K562 (cell line): ENCODE data around the gene ALG1. TPM values are rescaled to one million over a fixed set of nuclear protein-coding genes. Genes with fewer than 3 reads are reported as not detected.
A peak's percentile ranks its signal among the peaks of the same experiment; 100 is the strongest.

Experiments
- ARID3B ChIP-seq: fragments of 250-450 bp; sonication (Bioruptor Pico); IDR thresholded peaks from 2 replicates; pipeline ENCODE4 v1.4.0; 2020; ENCODE audit warnings: borderline replicate concordance
- ATF7 ChIP-seq: fragments of 450-650 bp; IDR thresholded peaks from 2 replicates; pipeline ENCODE4 v1.7.1; 2014; ENCODE audit warnings: mild to moderate bottlenecking, moderate library complexity
- FOSL1 ChIP-seq: fragments of 200-800 bp; sonication (Bioruptor generic); conservative IDR thresholded peaks from 2 replicates; pipeline ENCODE4 v1.6.1; 2016; ENCODE audit warnings: missing genetic modification characterization, missing compliant biosample characterization
- FOXK2 ChIP-seq, 2 experiments: fragments of 450-650 bp; IDR thresholded peaks in 1 of 2; conservative IDR thresholded peaks in 1 of 2; 2 replicates each; pipeline ENCODE4 v1.6.1; 2016; ENCODE audit warnings: low read depth in 2 of 2, mild to moderate bottlenecking in 1 of 2
- GTF3C2 ChIP-seq: IDR thresholded peaks from 3 replicates; pipeline ENCODE4 v1.6.1; 2011; ENCODE audit warnings: borderline replicate concordance, mild to moderate bottlenecking, moderate library complexity; ENCODE audit not compliant: insufficient read length; ENCODE audit errors: extremely low read depth
- MCM7 ChIP-seq, 2 experiments: fragments of 450-650 bp; IDR thresholded peaks; 2 replicates each; pipeline ENCODE4 v1.6.1; 2016 to 2018
- PPARD ChIP-seq: fragments of 250-450 bp; sonication (Bioruptor Pico); IDR thresholded peaks from 2 replicates; pipeline ENCODE4 v1.8.0; 2022; ENCODE audit warnings: inconsistent platforms, mild to moderate bottlenecking, moderate library complexity
- RBFOX2 ChIP-seq: fragments of 200-400 bp; formaldehyde crosslinking; IDR thresholded peaks from 2 replicates; pipeline ENCODE4 v1.6.1; 2017; ENCODE audit warnings: low read depth, mild to moderate bottlenecking, low read length, moderate library complexity
- RBM25 ChIP-seq: fragments of 200-400 bp; formaldehyde crosslinking; IDR thresholded peaks from 2 replicates; pipeline ENCODE4 v1.6.1; 2018; ENCODE audit warnings: low read length, low read depth, moderate library complexity; ENCODE audit not compliant: severe bottlenecking
- RCOR1 ChIP-seq, 2 experiments: IDR thresholded peaks; 2 replicates each; pipeline ENCODE4 v1.6.1; 2012; ENCODE audit warnings: low read depth in 2 of 2, low read length in 2 of 2, borderline replicate concordance in 1 of 2, improper control_type of control experiment in 1 of 2
- RHOXF2B ChIP-seq: fragments of 250-450 bp; sonication (Bioruptor Pico); conservative IDR thresholded peaks from 2 replicates; pipeline ENCODE4 v1.5.1; 2021
- SIN3A ChIP-seq, 2 experiments: fragments of 150-350 bp in 1 of 2; IDR thresholded peaks; 2 replicates each; pipeline ENCODE4 v1.6.1; 2011 to 2016; ENCODE audit warnings: borderline replicate concordance in 2 of 2, low read depth in 2 of 2, low read length in 2 of 2, mild to moderate bottlenecking in 2 of 2, moderate library complexity in 2 of 2; ENCODE audit not compliant: control insufficient read depth in 1 of 2
- SNAPC5 ChIP-seq: fragments of 250-450 bp; sonication (Bioruptor Pico); IDR thresholded peaks from 2 replicates; pipeline ENCODE4 v1.8.0; 2021; ENCODE audit warnings: moderate library complexity, mild to moderate bottlenecking, inconsistent platforms
- SP1 ChIP-seq: sonication (generic); formaldehyde crosslinking; IDR thresholded peaks from 2 replicates; pipeline ENCODE4 v1.8.1; 2022; ENCODE audit warnings: mild to moderate bottlenecking, missing genetic modification reagents
- SUPT5H ChIP-seq: fragments of 450-650 bp; IDR thresholded peaks from 2 replicates; pipeline ENCODE4 v1.6.1; 2016
- ZBTB2 ChIP-seq: fragments of 450-650 bp; IDR thresholded peaks from 2 replicates; pipeline ENCODE4 v1.6.1; 2016; ENCODE audit warnings: antibody characterized with exemption
- ZKSCAN1 ChIP-seq: fragments of 150-350 bp; IDR thresholded peaks from 2 replicates; pipeline ENCODE4 v1.6.1; 2016; ENCODE audit warnings: low read depth, low read length
- ZNF408 ChIP-seq: fragments of 250-450 bp; sonication (Bioruptor Pico); IDR thresholded peaks from 2 replicates; pipeline ENCODE4 v1.4.0; 2020; ENCODE audit warnings: low read depth, mild to moderate bottlenecking, moderate library complexity
- ZNF431 ChIP-seq: sonication (generic); formaldehyde crosslinking; IDR thresholded peaks from 2 replicates; pipeline ENCODE4 v1.8.0; 2022; ENCODE audit warnings: mild to moderate bottlenecking, missing genetic modification reagents
- ZNF57 ChIP-seq: fragments of 450-650 bp; formaldehyde crosslinking; IDR thresholded peaks from 2 replicates; pipeline ENCODE4 v1.4.0; 2020; ENCODE audit warnings: mild to moderate bottlenecking, moderate library complexity
- ZNF696 ChIP-seq: fragments of 250-450 bp; sonication (Bioruptor Pico); conservative IDR thresholded peaks from 2 replicates; pipeline ENCODE4 v1.4.0; 2020; ENCODE audit warnings: mild to moderate bottlenecking, moderate library complexity
- ZNF79 ChIP-seq: fragments of 250-450 bp; sonication (Bioruptor Pico); IDR thresholded peaks from 2 replicates; pipeline ENCODE4 v1.4.0; 2020; ENCODE audit warnings: low read depth, mild to moderate bottlenecking, moderate library complexity
- polyA plus RNA-seq, 8 experiments: library from polyadenylated mRNA; depleted of rRNA in 4 of 8; stranded (reverse) in 5 of 8; unstranded in 3 of 8; fragments of >200 nt; fragmentation: Nextera tagmentation in 2 of 8; fragmentation: Illumina TruSeq in 1 of 8; extraction: Ambion mirVana in 2 of 8; extraction: Trizol in 1 of 8; gene quantifications; 2 replicates each; pipeline versions ENCODE4 v1.2.1 to v1.2.3, GENCODE V29; 2011 to 2014; ENCODE audit warnings: inconsistent platforms in 1 of 8, missing spikeins in 1 of 8
- total RNA-seq, 7 experiments: library from RNA; depleted of rRNA in 6 of 7; stranded (reverse); fragments of >200 nt in 6 of 7; fragmentation: Illumina TruSeq in 2 of 7; extraction: Trizol in 2 of 7; gene quantifications; 2 replicates each; pipeline versions ENCODE4 v1.2.1 to v1.2.3, GENCODE V29; 2011 to 2021; ENCODE audit warnings: low replicate concordance in 1 of 7

The ALG1 gene
- total and polyA plus RNA-seq, 9 of the 15 experiments (the other 6 are each of a cell fraction or from before 2014, with no cell fraction given), result 1.1 to 26.4 (median 18.3) TPM

GRCh38 chr16:5033256-5034166 lies 38.1 kb upstream of the ALG1 start, which contains the start of gene NAGPA (continued):
- peak; percentile 42; the same call in 1 of the 2 replicates for TF ChIP-seq SUPT5H
- peak; percentile 69 for TF ChIP-seq ATF7
- peak; percentile 46; the same call in 1 of the 2 replicates for TF ChIP-seq ZKSCAN1
- TF ChIP-seq ZNF57 (CRISPR knock-in tag), result no peak
- TF ChIP-seq ZNF696, result no peak
- peak; percentile 76 for TF ChIP-seq RBFOX2
- TF ChIP-seq SIN3A (IDR thresholded peaks at IDR 0.05; ENCODE audit: borderline replicate concordance in 2 of 2, control insufficient read depth in 1 of 2, low read depth in 2 of 2, low read length in 2 of 2), result peak; percentile 98 to 99; a peak in 3 of 4 replicates
- TF ChIP-seq ZNF408, result no peak
- TF ChIP-seq GTF3C2, result no peak
- no peak; the same call in 1 of the 2 replicates for TF ChIP-seq ZNF431 (CRISPR knock-in tag)
- TF ChIP-seq SP1 (CRISPR knock-in tag), result peak; percentile 37; the same call in 1 of the 2 replicates
- TF ChIP-seq RCOR1 (IDR thresholded peaks at IDR 0.05; ENCODE audit: borderline replicate concordance in 1 of 2, low read depth in 2 of 2, low read length in 2 of 2), result peak in 1 of 2 experiments; percentile 54; a peak in 1 of 4 replicates
- no peak for TF ChIP-seq ZBTB2
- TF ChIP-seq RBM25, result no peak
- TF ChIP-seq SNAPC5 (CRISPR knock-in tag), result no peak
- no peak for TF ChIP-seq MCM7 (IDR thresholded peaks at IDR 0.05)
- peak; percentile 83 to 84 for TF ChIP-seq FOXK2 (conservative IDR thresholded peaks at IDR 0.05 in 1 of 2, IDR thresholded peaks at IDR 0.05 in 1 of 2; ENCODE audit: low read depth in 2 of 2)
- TF ChIP-seq PPARD (CRISPR knock-in tag), result no peak
- TF ChIP-seq FOSL1, result no peak
- TF ChIP-seq ZNF79, result no peak
- no peak for TF ChIP-seq RHOXF2B (CRISPR knock-in tag)
- TF ChIP-seq ARID3B (CRISPR knock-in tag), result no peak
